SU-DHL-6 (cell line): ENCODE results near the gene MGAT5.

Source experiments
- H2AFZ ChIP-seq: fragments of 200-600 bp; sonication (generic); 2 replicates; pipeline ENCODE4 v1.6.1; 2014; ENCODE audit warnings: low read depth, mild to moderate bottlenecking, moderate library complexity, mixed read lengths, antibody characterized with exemption, low read length; ENCODE audit not compliant: severe bottlenecking
- H3F3A ChIP-seq: fragments of 200-600 bp; shearing (Covaris generic); 2 replicates; pipeline ENCODE4 v1.6.0; 2016; ENCODE audit warnings: antibody characterized with exemption, mild to moderate bottlenecking; ENCODE audit not compliant: insufficient read depth
- H3K27ac ChIP-seq: fragments of 200-600 bp; sonication (generic); 2 replicates; pipeline ENCODE4 v1.5.1; 2016; ENCODE audit warnings: low read depth, mild to moderate bottlenecking, low read length, moderate library complexity, mixed read lengths
- H3K27me3 ChIP-seq: fragments of 200-600 bp; sonication (generic), shearing (Covaris generic); 2 replicates; pipeline ENCODE4 v1.6.0; 2014; ENCODE audit warnings: mild to moderate bottlenecking, low read length
- H3K36me3 ChIP-seq: fragments of 200-600 bp; sonication (generic); 2 replicates; pipeline ENCODE4 v1.6.1; 2014; ENCODE audit warnings: mild to moderate bottlenecking, low read length, mixed read lengths
- H3K4me2 ChIP-seq: fragments of 300-600, 200-600 bp; shearing (Covaris generic), sonication (generic); 2 replicates; pipeline ENCODE4 v1.6.0; 2014; ENCODE audit warnings: low read length, low read depth, mild to moderate bottlenecking; ENCODE audit not compliant: poor library complexity, severe bottlenecking
- H3K4me3 ChIP-seq: fragments of 200-600 bp; sonication (generic); 2 replicates; pipeline ENCODE4 v1.5.1; 2014; ENCODE audit warnings: antibody characterized with exemption, low read length, mild to moderate bottlenecking, mixed read lengths; ENCODE audit not compliant: insufficient read depth, poor library complexity, severe bottlenecking
- H3K79me2 ChIP-seq: fragments of 200-600 bp; sonication (generic); 2 replicates; pipeline ENCODE4 v1.6.1; 2014; ENCODE audit warnings: mild to moderate bottlenecking, low read length, moderate library complexity; ENCODE audit not compliant: insufficient read depth
- H3K9ac ChIP-seq: fragments of 200-600 bp; sonication (generic); 2 replicates; pipeline ENCODE4 v1.7.0; 2014; ENCODE audit warnings: mild to moderate bottlenecking, low read length
- H3K9me2 ChIP-seq: fragments of 200-600 bp; sonication (generic); replicated peaks from 2 replicates; pipeline ENCODE4 v1.6.1; 2014; ENCODE audit warnings: low read length; ENCODE audit not compliant: insufficient read depth
- H3K9me3 ChIP-seq: fragments of 200-600 bp; sonication (generic); 2 replicates; pipeline ENCODE4 v1.6.1; 2014; ENCODE audit warnings: low read length, mixed read lengths; ENCODE audit not compliant: insufficient read depth
- H4K20me1 ChIP-seq: fragments of 200-600 bp; sonication (generic); 2 replicates; pipeline ENCODE4 v1.6.1; 2014; ENCODE audit warnings: low read depth, mild to moderate bottlenecking, antibody characterized with exemption, low read length, moderate library complexity, mixed read lengths
- CTCF ChIP-seq: fragments of 200-600 bp; sonication (generic); IDR thresholded peaks from one replicate; pipeline ENCODE4 v1.5.1; 2017; ENCODE audit warnings: antibody characterized with exemption, mild to moderate bottlenecking, low read length, moderate library complexity; ENCODE audit not compliant: insufficient read depth, poor library complexity, severe bottlenecking
- EZH2phosphoT487 ChIP-seq: fragments of 200-600 bp; sonication (generic), shearing (Covaris generic); conservative IDR thresholded peaks from 2 replicates; pipeline ENCODE4 v1.6.1; 2018; ENCODE audit warnings: mild to moderate bottlenecking, antibody characterized with exemption, low read length, moderate library complexity, mixed read lengths

MGAT5 gene

GRCh38 chr2:134453476-134453875, 199.6 kb downstream of the MGAT5 start:
- Histone ChIP-seq H4K20me1 (no peaks in the 10 kb centered on the region), H3K4me2 (no peak overlapping the region), H3K36me3 (no peaks in the 10 kb centered on the region), H3K9me3 (no peaks in the 10 kb centered on the region), H3K27ac (no peak overlapping the region), H3K27me3 (no peaks in the 10 kb centered on the region), H3K4me3 (no peak overlapping the region), H3K79me2 (no peaks in the 10 kb centered on the region), H2AFZ (no peak overlapping the region), H3F3A (no peaks in the 10 kb centered on the region), H3K9me2 (no peaks in the 10 kb centered on the region), H3K9ac (no peak overlapping the region)
- TF ChIP-seq CTCF (no peak), EZH2phosphoT487 (no peak)

GRCh38 chr2:134453973-134454372, 200.1 kb downstream of the MGAT5 start:
- H3K4me3 ChIP-seq = no peak overlapping the region
- no peaks in the 10 kb centered on the region for H3K27me3 ChIP-seq
- no peaks in the 10 kb centered on the region for H3K9me3 ChIP-seq
- TF ChIP-seq EZH2phosphoT487 = no peak
- TF ChIP-seq CTCF = no peak
- no peaks in the 10 kb centered on the region for H3K9me2 ChIP-seq
- H3K9ac ChIP-seq = no peak overlapping the region
- H4K20me1 ChIP-seq = no peaks in the 10 kb centered on the region
- no peak overlapping the region for H2AFZ ChIP-seq
- H3K4me2 ChIP-seq = no peak overlapping the region
- no peaks in the 10 kb centered on the region for H3K36me3 ChIP-seq
- no peaks in the 10 kb centered on the region for H3F3A ChIP-seq
- H3K79me2 ChIP-seq = no peaks in the 10 kb centered on the region
- H3K27ac ChIP-seq = no peak overlapping the region

- Histone ChIP-seq H2AFZ (no peak overlapping the region), H3K36me3 (no peaks in the 10 kb centered on the region), H3F3A (no peaks in the 10 kb centered on the region), H3K4me3 (no peak overlapping the region), H3K27me3 (no peaks in the 10 kb centered on the region), H3K9ac (no peak overlapping the region), H3K27ac (no peak overlapping the region), H3K4me2 (no peak overlapping the region), H3K79me2 (no peaks in the 10 kb centered on the region), H3K9me2 (no peaks in the 10 kb centered on the region), H3K9me3 (no peaks in the 10 kb centered on the region), H4K20me1 (no peaks in the 10 kb centered on the region)
- TF ChIP-seq EZH2phosphoT487 = no peak
- TF ChIP-seq CTCF = no peak
Measured at GRCh38 chr2:134454426-134454825, 200.6 kb downstream of the MGAT5 start.
